ENCODE data around the gene MICALL1. TPM values are rescaled to one million over a fixed set of nuclear protein-coding genes. Genes with fewer than 3 reads are reported as not detected.

Gene MICALL1
- total and polyA plus RNA-seq, 2 of the 13 experiments (the other 11 are each of a cell fraction or from before 2014, with no cell fraction given) = 7.6 to 10.6 TPM

DNA sequence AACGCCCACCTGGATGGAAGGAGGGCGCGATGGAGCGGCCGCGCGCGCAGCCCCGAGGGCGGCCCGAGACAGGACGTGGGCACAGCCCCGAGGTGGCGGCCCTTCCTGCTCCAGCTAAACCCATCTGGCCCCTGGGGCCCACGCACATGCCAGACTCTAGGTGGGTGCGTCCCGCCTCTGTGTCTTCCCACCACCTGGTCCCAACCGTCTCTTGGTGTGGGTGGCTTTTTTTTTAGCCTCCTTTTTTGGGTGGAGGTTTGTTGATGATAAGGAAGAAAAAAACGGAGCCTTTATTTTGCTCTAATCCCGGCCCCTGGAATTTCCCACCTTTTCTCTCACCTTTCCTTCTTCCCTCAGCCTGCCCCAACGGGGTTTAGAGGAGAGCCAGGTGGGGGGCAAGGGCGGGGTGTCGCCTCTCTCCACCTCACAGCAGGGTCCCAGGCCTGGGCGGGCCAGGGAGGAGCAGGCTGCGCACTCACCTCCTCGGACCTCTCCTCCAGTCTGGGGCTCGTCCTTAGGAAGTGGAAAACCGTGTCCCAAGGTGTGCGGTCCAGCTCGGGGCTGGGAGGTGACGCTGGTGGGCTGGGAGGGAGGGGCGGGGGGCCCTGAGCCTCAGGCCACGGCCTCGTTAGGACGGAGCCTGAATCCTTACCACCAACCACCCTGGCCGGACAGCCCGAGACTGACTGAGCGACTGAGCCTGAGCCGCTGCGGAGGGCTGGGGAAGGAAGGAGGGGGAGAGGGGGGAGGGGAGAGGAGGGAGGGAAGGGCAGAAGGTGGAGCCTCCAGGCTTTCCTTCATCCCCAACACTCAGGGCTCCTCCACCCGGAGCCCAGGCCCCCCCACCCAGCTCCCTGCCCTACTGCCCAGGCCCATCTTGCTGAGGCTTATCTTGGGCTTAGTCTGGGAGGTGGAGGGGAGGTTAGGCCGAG, 78.0 kb downstream of the MICALL1 start, which contains the start of gene SOX10:
Gene SOX10, minus strand, starts transcription at position 696 of the 932 bp plus-strand sequence. CDS start 771 bp downstream, outside the sequence.
- Histone ChIP-seq H3K4me3 (replicated peaks in 1 of 3; ENCODE audit: insufficient read depth in 1 of 3, low read depth in 2 of 3, low read length in 3 of 3) (no peak within 1 kb of the TSS), H3K27me3 (ENCODE audit: control insufficient read depth in 1 of 2, insufficient read depth in 2 of 2, low read length in 2 of 2) (no peaks in the 10 kb centered on the region), H3K9ac (ENCODE audit: insufficient read depth, low read depth, low read length) (no peak within 1 kb of the TSS), H3K27ac (ENCODE audit: extremely low read length, insufficient read depth, low read length) (no peak within 1 kb of the TSS), H3K79me2 (ENCODE audit: insufficient read depth, low read length) (no peaks in the 10 kb centered on the region), H2AFZ (ENCODE audit: low read length) (no peak within 1 kb of the TSS), H3K4me1 (ENCODE audit: insufficient read depth, low read length) (peaks cover 39% of the 10 kb centered on the region), H4K20me1 (ENCODE audit: insufficient read depth, low read length) (no peaks in the 10 kb centered on the region), H3K9me3 (ENCODE audit: low read length) (no peaks in the 10 kb centered on the region), H3K4me2 (ENCODE audit: low read depth, low read length) (no peak within 1 kb of the TSS), H3K36me3 (replicated peaks in 1 of 2; ENCODE audit: control insufficient read depth in 1 of 2, insufficient read depth in 2 of 2, low read length in 2 of 2) (no peaks in the 10 kb centered on the region)
- BruUV-seq (replicated peaks) = no TSS peak
- ATAC-seq (no peak), DNase-seq (ENCODE audit: low spot score) (no peak), FAIRE-seq (no peak)
- intact Hi-C loops (cut with micrococcal nuclease; ENCODE audit: unreplicated experiment) (no loop called here), in situ Hi-C loops (cut with HindIII; ENCODE audit: extremely low pct_ligation_motif_present, low pct_unique_long_range_greater_than_20kb) (no loop called here)
- ChIA-PET POLR2A (no interaction called here), CTCF (ENCODE audit: low intra/inter-chr PET ratio, low total read pairs) (no interaction called here)
- WGBS (ENCODE audit: low lambda C conversion rate) = 94% methylated on average over 42 of the region's 42 CpGs
- TF ChIP-seq ZBTB14 (CRISPR knock-in tag; IDR thresholded peaks at IDR 0.05) (no peak), ZNF746 (CRISPR knock-in tag; IDR thresholded peaks at IDR 0.05) (no peak), ZNF749 (CRISPR knock-in tag; IDR thresholded peaks at IDR 0.05; ENCODE audit: borderline replicate concordance) (no peak), ZFAT (CRISPR knock-in tag; conservative IDR thresholded peaks at IDR 0.05) (no peak), HMG20B (CRISPR knock-in tag; conservative IDR thresholded peaks at IDR 0.05) (no peak), ZNF24 (IDR thresholded peaks at IDR 0.05) (no peak), ZFP90 (CRISPR knock-in tag; IDR thresholded peaks at IDR 0.05; ENCODE audit: borderline replicate concordance) (no peak), ZNF343 (CRISPR knock-in tag; IDR thresholded peaks at IDR 0.05) (no peak), ZIK1 (CRISPR knock-in tag; IDR thresholded peaks at IDR 0.05; ENCODE audit: borderline replicate concordance, low read depth) (no peak), BCL3 (CRISPR knock-in tag; IDR thresholded peaks at IDR 0.05) (no peak), KDM2A (CRISPR knock-in tag; IDR thresholded peaks at IDR 0.05; ENCODE audit: borderline replicate concordance, low read depth) (no peak), ZSCAN25 (CRISPR knock-in tag; IDR thresholded peaks at IDR 0.05) (no peak), NFIC (IDR thresholded peaks at IDR 0.05; ENCODE audit: low read length) (no peak), CTCF (CRISPR knock-in tag; IDR thresholded peaks at IDR 0.05) (no peak), ELF1 (CRISPR knock-in tag; IDR thresholded peaks at IDR 0.05) (no peak), ZFP36L2 (CRISPR knock-in tag; IDR thresholded peaks at IDR 0.05) (no peak), ZNF530 (CRISPR knock-in tag; IDR thresholded peaks at IDR 0.05; ENCODE audit: low read depth) (no peak), PCBP2 (optimal IDR thresholded peaks at IDR 0.05; ENCODE audit: low read depth, low read length, poor library complexity, severe bottlenecking) (no peak)
- TF ChIP-seq, protein P1, sequence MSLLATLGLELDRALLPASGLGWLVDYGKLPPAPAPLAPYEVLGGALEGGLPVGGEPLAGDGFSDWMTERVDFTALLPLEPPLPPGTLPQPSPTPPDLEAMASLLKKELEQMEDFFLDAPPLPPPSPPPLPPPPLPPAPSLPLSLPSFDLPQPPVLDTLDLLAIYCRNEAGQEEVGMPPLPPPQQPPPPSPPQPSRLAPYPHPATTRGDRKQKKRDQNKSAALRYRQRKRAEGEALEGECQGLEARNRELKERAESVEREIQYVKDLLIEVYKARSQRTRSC (CRISPR knock-in tag; IDR thresholded peaks at IDR 0.05; ENCODE audit: low read depth) = no peak
- TF ChIP-seq, protein P2, sequence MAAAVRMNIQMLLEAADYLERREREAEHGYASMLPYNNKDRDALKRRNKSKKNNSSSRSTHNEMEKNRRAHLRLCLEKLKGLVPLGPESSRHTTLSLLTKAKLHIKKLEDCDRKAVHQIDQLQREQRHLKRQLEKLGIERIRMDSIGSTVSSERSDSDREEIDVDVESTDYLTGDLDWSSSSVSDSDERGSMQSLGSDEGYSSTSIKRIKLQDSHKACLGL (CRISPR knock-in tag; IDR thresholded peaks at IDR 0.05) = no peak
